HCT116 (cell line): ENCODE measurements around the gene TBC1D4. TPM values are rescaled to one million over a fixed set of nuclear protein-coding genes. Genes with fewer than 3 reads are reported as not detected.

Source experiments
- ATAC-seq: fragments of 200-7000 bp; cut with Tn5 transposase; 2 replicates; pipeline ENCODE4 v1.9.1; 2020; ENCODE audit warnings: mild to moderate bottlenecking, moderate library complexity
- BruUV-seq: library from RNA; stranded (reverse); fragments of 400-500 nt; replicated peaks from 2 replicates; lab custom pipeline; 2021; lab: Mats Ljungman, UMichigan
- CTCF ChIA-PET: fragments of 300-600 bp; sonication (Branson Sonifier 250); formaldehyde crosslinking; loops from one replicate; lab custom pipeline; 2021; ENCODE audit warnings: antibody characterized with exemption; lab: Charles Lee
- POLR2A ChIA-PET: fragments of 300-600, 350-600 bp; sonication (Branson Sonifier 250); formaldehyde crosslinking; loops from one replicate; lab custom pipeline; 2021; ENCODE audit warnings: antibody characterized with exemption; lab: Charles Lee
- RAD21 ChIA-PET, 2 experiments: fragments of 300-600 bp; sonication (Branson Sonifier 250); formaldehyde crosslinking; loops; one replicate each; lab custom pipeline; 2023; ENCODE audit warnings: low total read pairs in 2 of 2; ENCODE audit not compliant: uncharacterized antibody in 2 of 2, unreplicated experiment in 2 of 2, low non-redundant PET in 1 of 2; lab: Charles Lee
- DNase-seq: peaks from one replicate; pipeline ENCODE4 v3.0.0-alpha.2; 2010; ENCODE audit warnings: low read depth, low spot score
- H2AFZ ChIP-seq: fragments of 200-600 bp; shearing (Covaris generic), sonication (generic); 2 replicates; pipeline ENCODE4 v1.6.1; 2017; ENCODE audit warnings: low read depth, mixed run types, mixed read lengths, antibody characterized with exemption, low read length; ENCODE audit not compliant: poor library complexity, severe bottlenecking
- H3K27ac ChIP-seq: 2 replicates; pipeline ENCODE4 v1.5.1; 2012; ENCODE audit warnings: low read depth, low read length
- H3K27me3 ChIP-seq: fragments of 200-600 bp; sonication (generic); 2 replicates; pipeline ENCODE4 v1.6.1; 2016; ENCODE audit warnings: mixed run types, low read length, mixed read lengths; ENCODE audit not compliant: insufficient read depth
- H3K36me3 ChIP-seq, 2 experiments: fragments of 200-500 bp in 1 of 2; fragments of 200-600 bp in 1 of 2; sonication (Bioruptor generic) in 1 of 2; sonication (generic) in 1 of 2; 2 replicates each; pipeline versions ENCODE4 v1.5.1 to v1.6.1; 2014 to 2016; ENCODE audit warnings: low read length in 2 of 2, inconsistent platforms in 1 of 2, mixed read lengths in 1 of 2, mixed run types in 1 of 2; ENCODE audit not compliant: insufficient read depth in 2 of 2, control insufficient read depth in 1 of 2
- H3K4me1 ChIP-seq, 2 experiments: fragments of 200-600 bp in 1 of 2; sonication (generic) in 1 of 2; 2 replicates each; pipeline versions ENCODE4 v1.5.1 to v1.6.1; 2012 to 2017; ENCODE audit warnings: low read length in 2 of 2, inconsistent platforms in 1 of 2, mild to moderate bottlenecking in 1 of 2, mixed read lengths in 1 of 2, mixed run types in 1 of 2, moderate library complexity in 1 of 2; ENCODE audit not compliant: insufficient read depth in 2 of 2, control insufficient read depth in 1 of 2
- H3K4me2 ChIP-seq: fragments of 200-600 bp; sonication (generic); 2 replicates; pipeline ENCODE4 v1.6.1; 2017; ENCODE audit warnings: mixed run types, low read length, mixed read lengths
- H3K4me3 ChIP-seq, 2 experiments: fragments of 200-600 bp in 1 of 2; sonication (generic) in 1 of 2; replicated peaks in 1 of 2; 2 replicates each; pipeline ENCODE4 v1.5.1; 2011 to 2016; ENCODE audit warnings: low read length in 2 of 2, control low read depth in 1 of 2, low read depth in 1 of 2, mild to moderate bottlenecking in 1 of 2, mixed read lengths in 1 of 2, mixed run types in 1 of 2
- H3K79me2 ChIP-seq: fragments of 200-600 bp; sonication (generic); 2 replicates; pipeline ENCODE4 v1.6.1; 2017; ENCODE audit warnings: mild to moderate bottlenecking, mixed run types, low read length, moderate library complexity, mixed read lengths; ENCODE audit not compliant: insufficient read depth
- H3K9ac ChIP-seq: fragments of 200-600 bp; sonication (generic); 2 replicates; pipeline ENCODE4 v1.6.1; 2016; ENCODE audit warnings: low read length, mixed read lengths
- H3K9me2 ChIP-seq: fragments of 200-600 bp; sonication (generic), shearing (Covaris generic); 2 replicates; pipeline ENCODE4 v1.6.1; 2017; ENCODE audit warnings: mixed run types, mild to moderate bottlenecking, moderate library complexity; ENCODE audit not compliant: insufficient read depth
- H3K9me3 ChIP-seq, 2 experiments: fragments of 200-500 bp in 1 of 2; fragments of 200-600 bp in 1 of 2; sonication (Bioruptor generic) in 1 of 2; sonication (generic) in 1 of 2; 2 replicates each; pipeline ENCODE4 v1.6.1; 2014 to 2017; ENCODE audit warnings: low read length in 2 of 2, mixed read lengths in 2 of 2, inconsistent platforms in 1 of 2, low read depth in 1 of 2, mild to moderate bottlenecking in 1 of 2, mixed run types in 1 of 2, moderate library complexity in 1 of 2; ENCODE audit not compliant: control insufficient read depth in 1 of 2, insufficient read depth in 1 of 2
- H4K20me1 ChIP-seq: fragments of 200-600 bp; sonication (generic), shearing (Covaris generic); 2 replicates; pipeline ENCODE4 v1.6.1; 2017; ENCODE audit warnings: mixed run types, mild to moderate bottlenecking, moderate library complexity; ENCODE audit not compliant: insufficient read depth
- ATF3 ChIP-seq: IDR thresholded peaks from 2 replicates; pipeline ENCODE4 v1.6.1; 2012
- CBX3 ChIP-seq: IDR thresholded peaks from 2 replicates; pipeline ENCODE4 v1.6.1; 2012; ENCODE audit warnings: low read depth
- CEBPB ChIP-seq: IDR thresholded peaks from 2 replicates; pipeline ENCODE4 v1.6.1; 2012; ENCODE audit warnings: low read depth
- CTCF ChIP-seq, 3 experiments: fragments of 200-600 bp in 1 of 3; sonication (generic) in 1 of 3; IDR thresholded peaks in 2 of 3; conservative IDR thresholded peaks in 1 of 3; 2 replicates each; pipeline ENCODE4 v1.5.1; 2012 to 2017; ENCODE audit warnings: low read depth in 2 of 3, low read length in 2 of 3, antibody characterized with exemption in 1 of 3, borderline replicate concordance in 1 of 3, control low read depth in 1 of 3, mild to moderate bottlenecking in 1 of 3, mixed read lengths in 1 of 3, mixed run types in 1 of 3, moderate library complexity in 1 of 3; ENCODE audit not compliant: insufficient read depth in 1 of 3
- EGR1 ChIP-seq: IDR thresholded peaks from 2 replicates; pipeline ENCODE4 v1.6.1; 2012; ENCODE audit warnings: low read depth
- ELF1 ChIP-seq: IDR thresholded peaks from 2 replicates; pipeline ENCODE4 v1.6.1; 2012; ENCODE audit warnings: low read depth, borderline replicate concordance
- EZH2 ChIP-seq: fragments of 200-600 bp; sonication (generic); IDR thresholded peaks from 2 replicates; pipeline ENCODE4 v1.6.1; 2017; ENCODE audit warnings: antibody characterized with exemption, mixed run types
- POLR2A ChIP-seq: IDR thresholded peaks from 2 replicates; pipeline ENCODE4 v1.7.0; 2011; ENCODE audit warnings: borderline replicate concordance; ENCODE audit not compliant: insufficient read depth, insufficient read length; ENCODE audit errors: extremely low read depth
- SRF ChIP-seq: IDR thresholded peaks from 2 replicates; pipeline ENCODE4 v1.6.1; 2012; ENCODE audit warnings: low read depth
- YY1 ChIP-seq: IDR thresholded peaks from 2 replicates; pipeline ENCODE4 v1.6.1; 2011; ENCODE audit warnings: low read length, low read depth, moderate library complexity, mild to moderate bottlenecking; ENCODE audit not compliant: insufficient replicate concordance; ENCODE audit errors: extremely low read depth
- ZBTB33 ChIP-seq: IDR thresholded peaks from 2 replicates; pipeline ENCODE4 v1.6.1; 2011; ENCODE audit warnings: mild to moderate bottlenecking, low read length, moderate library complexity; ENCODE audit not compliant: insufficient replicate concordance; ENCODE audit errors: extremely low read depth
- ZNF274 ChIP-seq: fragments of 200-500 bp; sonication (Bioruptor generic); IDR thresholded peaks from 2 replicates; pipeline ENCODE4 v1.6.1; 2014; ENCODE audit warnings: mild to moderate bottlenecking, low read depth, low read length, inconsistent platforms
- intact Hi-C: fragments of 100-400 bp; cut with micrococcal nuclease; formaldehyde crosslinking; loops from 2 replicates; pipeline ENCODE4 v1.10.0; 2022
- total RNA-seq: library from RNA; stranded (reverse); gene quantifications from one replicate; pipeline ENCODE4 v1.2.1, GENCODE V29; 2021; ENCODE audit not compliant: unreplicated experiment

Gene TBC1D4
- total RNA-seq, 1 experiment from 2014 or later = 24.6 TPM

- Histone ChIP-seq H3K36me3 (no peaks in the 10 kb centered on the region), H3K4me3 (no peak overlapping the region), H3K9me3 (peaks cover 4 to 12% of the 10 kb centered on the region in 2 experiments; a peak in 2 of 4 replicates), H3K79me2 (peaks cover 24% of the 10 kb centered on the region), H3K27me3 (no peaks in the 10 kb centered on the region), H3K9ac (no peak overlapping the region), H2AFZ (no peak overlapping the region), H4K20me1 (no peaks in the 10 kb centered on the region), H3K27ac (no peak overlapping the region), H3K9me2 (no peaks in the 10 kb centered on the region), H3K4me2 (no peak overlapping the region), H3K4me1 (no peaks in the 10 kb centered on the region)
- no TSS peak for BruUV-seq
- ChIA-PET CTCF (no interaction called here), POLR2A (no interaction called here), RAD21 (no interaction called here)
- intact Hi-C loops = no loop called here
- ATAC-seq (no peak), DNase-seq (no peak)
- TF ChIP-seq YY1 = no peak
- TF ChIP-seq ELF1 = no peak
- no peak for TF ChIP-seq EZH2
- no peak for TF ChIP-seq CBX3
- TF ChIP-seq ZNF274 = no peak
- TF ChIP-seq EGR1 = no peak
- TF ChIP-seq CTCF (IDR thresholded peaks at IDR 0.05 in 2 of 3, conservative IDR thresholded peaks at IDR 0.05 in 1 of 3; ENCODE audit: borderline replicate concordance in 1 of 3, insufficient read depth in 1 of 3, low read depth in 2 of 3, low read length in 2 of 3) = no peak
- no peak for TF ChIP-seq ATF3
- TF ChIP-seq CEBPB = no peak
- TF ChIP-seq ZBTB33 = no peak
- TF ChIP-seq SRF = no peak
- TF ChIP-seq POLR2A = no peak
These were observed 82.1 kb downstream of the TBC1D4 start for GRCh38 chr13:75399879-75400217.
